ENCODE results near the gene ANO2.

The ANO2 gene

GRCh38 chr12:5628501-5628900 lies 316.6 kb downstream of the ANO2 start:
- Histone ChIP-seq H3K4me2 (ENCODE audit: low read length) (no peak overlapping the region), H3K27me3 (ENCODE audit: control insufficient read depth, low read length) (peaks cover 6% of the 10 kb centered on the region; the same call in 1 of the 2 replicates)

GRCh38 chr12:5627053-5627630 lies 317.9 kb downstream of the ANO2 start:
- Histone ChIP-seq H3K79me2 (ENCODE audit: control insufficient read depth, low read length) (no peaks in the 10 kb centered on the region), H3K4me1 (ENCODE audit: control insufficient read depth, low read length) (no peaks in the 10 kb centered on the region), H3K27ac (ENCODE audit: low read depth, low read length) (no peak overlapping the region), H3K4me3 (ENCODE audit: low read length) (no peak overlapping the region), H3F3A (ENCODE audit: control insufficient read depth, insufficient read depth) (no peaks in the 10 kb centered on the region), H4K20me1 (ENCODE audit: control insufficient read depth, insufficient read depth, low read depth, low read length) (no peaks in the 10 kb centered on the region), H3K9me2 (replicated peaks; ENCODE audit: control insufficient read depth, low read length) (no peaks in the 10 kb centered on the region), H3K27me3 (ENCODE audit: control insufficient read depth, low read length) (peaks cover 6% of the 10 kb centered on the region), H3K36me3 (ENCODE audit: control insufficient read depth, low read length) (no peaks in the 10 kb centered on the region), H3K4me2 (ENCODE audit: low read length) (no peak overlapping the region), H3K9me3 (ENCODE audit: control insufficient read depth, insufficient read depth, low read length) (no peaks in the 10 kb centered on the region)
- TF ChIP-seq EZH2phosphoT487 (IDR thresholded peaks at IDR 0.05; ENCODE audit: borderline replicate concordance, low read length) (no peak), CTCF (IDR thresholded peaks at IDR 0.05; ENCODE audit: low read depth, low read length, poor library complexity, severe bottlenecking) (no peak)

More at GRCh38 chr12:5628501-5628900, 316.6 kb downstream of the ANO2 start:
- no peaks in the 10 kb centered on the region for H3K4me1 ChIP-seq (ENCODE audit: control insufficient read depth, low read length)
- H3K4me3 ChIP-seq (ENCODE audit: low read length) = no peak overlapping the region
- no peaks in the 10 kb centered on the region for H3F3A ChIP-seq (ENCODE audit: control insufficient read depth, insufficient read depth)
- no peaks in the 10 kb centered on the region for H3K9me3 ChIP-seq (ENCODE audit: control insufficient read depth, insufficient read depth, low read length)
- H3K79me2 ChIP-seq (ENCODE audit: control insufficient read depth, low read length) = no peaks in the 10 kb centered on the region
- H4K20me1 ChIP-seq (ENCODE audit: control insufficient read depth, insufficient read depth, low read depth, low read length) = no peaks in the 10 kb centered on the region
- no peak for TF ChIP-seq CTCF (IDR thresholded peaks at IDR 0.05; ENCODE audit: low read depth, low read length, poor library complexity, severe bottlenecking)
- no peak for TF ChIP-seq EZH2phosphoT487 (IDR thresholded peaks at IDR 0.05; ENCODE audit: borderline replicate concordance, low read length)
- H3K36me3 ChIP-seq (ENCODE audit: control insufficient read depth, low read length) = no peaks in the 10 kb centered on the region
- H3K9me2 ChIP-seq (replicated peaks; ENCODE audit: control insufficient read depth, low read length) = no peaks in the 10 kb centered on the region
- no peak overlapping the region for H3K27ac ChIP-seq (ENCODE audit: low read depth, low read length)

- Histone ChIP-seq H3K9me3 (ENCODE audit: control insufficient read depth, insufficient read depth, low read length) (no peaks in the 10 kb centered on the region), H3F3A (ENCODE audit: control insufficient read depth, insufficient read depth) (no peaks in the 10 kb centered on the region), H3K27me3 (ENCODE audit: control insufficient read depth, low read length) (peaks cover under 1% of the 10 kb centered on the region), H3K9me2 (replicated peaks; ENCODE audit: control insufficient read depth, low read length) (no peaks in the 10 kb centered on the region), H3K79me2 (ENCODE audit: control insufficient read depth, low read length) (no peaks in the 10 kb centered on the region), H3K27ac (ENCODE audit: low read depth, low read length) (no peak overlapping the region), H3K4me3 (ENCODE audit: low read length) (no peak overlapping the region), H3K4me1 (ENCODE audit: control insufficient read depth, low read length) (no peaks in the 10 kb centered on the region), H3K36me3 (ENCODE audit: control insufficient read depth, low read length) (no peaks in the 10 kb centered on the region), H3K4me2 (ENCODE audit: low read length) (no peak overlapping the region), H4K20me1 (ENCODE audit: control insufficient read depth, insufficient read depth, low read depth, low read length) (no peaks in the 10 kb centered on the region)
- TF ChIP-seq EZH2phosphoT487 (IDR thresholded peaks at IDR 0.05; ENCODE audit: borderline replicate concordance, low read length) (no peak), CTCF (IDR thresholded peaks at IDR 0.05; ENCODE audit: low read depth, low read length, poor library complexity, severe bottlenecking) (no peak)
These were observed 318.9 kb downstream of the ANO2 start for GRCh38 chr12:5626151-5626550.

Measured in DOHH2 (cell line).